AG04449 (cell line): ENCODE results near the gene TRIOBP.
"Not testable (repeated sequence)": the region's sequence is repeated elsewhere in the genome, so short reads cannot be mapped to it uniquely, and the experiment has no call there.

Experiments
- CTCF ChIA-PET: fragments of 350-600 bp; formaldehyde crosslinking; extraction: SDS; loops from one replicate; lab custom pipeline; 2021; ENCODE audit warnings: antibody characterized with exemption; lab: Yijun Ruan, JAX
- POLR2A ChIA-PET: fragments of 400-600, 350-600 bp; formaldehyde crosslinking; extraction: SDS; loops from one replicate; lab custom pipeline; 2020; ENCODE audit warnings: antibody characterized with exemption, inconsistent platforms; lab: Yijun Ruan, JAX
- DNase-seq: peaks from one replicate; pipeline ENCODE4 v3.0.0-alpha.2; 2010; ENCODE audit warnings: low read depth, low spot score
- H3K4me3 ChIP-seq: 2 replicates; pipeline ENCODE4 v1.5.1; 2011; ENCODE audit warnings: low read depth, mild to moderate bottlenecking, control low read depth, low read length
- CTCF ChIP-seq: IDR thresholded peaks from one replicate; pipeline ENCODE4 v1.5.1; 2011; ENCODE audit warnings: mild to moderate bottlenecking, moderate library complexity, low read length, control low read depth, inconsistent platforms; ENCODE audit not compliant: insufficient read depth; ENCODE audit errors: missing control alignments

Gene TRIOBP

GRCh38 chr22:37654563-37655251, 42.1 kb upstream of the TRIOBP start:
- H3K4me3 ChIP-seq: no peak overlapping the region
- CTCF ChIA-PET: interaction anchor here (26.0 kb wide), 1 partner anchor 15 kb away, joined by 430 read pairs; the partner anchor contains the start of gene SH3BP1
- no peak for DNase-seq
- TF ChIP-seq CTCF: no peak
- POLR2A ChIA-PET: no interaction called here

GRCh38 chr22:37655252-37655563, 41.6 kb upstream of the TRIOBP start:
- no peak for TF ChIP-seq CTCF
- H3K4me3 ChIP-seq: no peak overlapping the region
- no peak for DNase-seq
- CTCF ChIA-PET: interaction anchor here (26.0 kb wide), 1 partner anchor 16 kb away, joined by 430 read pairs; the partner anchor contains the start of gene SH3BP1
- POLR2A ChIA-PET: no interaction called here

- not testable (repeated sequence) for H3K4me3 ChIP-seq, DNase-seq
- ChIA-PET CTCF (interaction anchor here (7.4 to 26.0 kb wide), 2 partner anchors 17 to 28 kb away, joined by 121 to 430 read pairs; partner anchors contain the start of genes NOL12 and SH3BP1), POLR2A (interaction anchor here (2.3 kb wide), 1 partner anchor 19 kb away, joined by 52 read pairs; the partner anchor contains the start of gene LGALS1)
These were observed 40.3 kb upstream of the TRIOBP start for GRCh38 chr22:37656583-37656982.

GRCh38 chr22:37657590-37658132, 39.2 kb upstream of the TRIOBP start:
- ChIA-PET POLR2A (interaction anchor here (0.9 to 3.0 kb wide), 9 partner anchors 8 to 29 kb away, joined by 3 to 52 read pairs (median 8); partner anchors contain the start of genes LGALS1 and NOL12), CTCF (interaction anchor here (0.6 to 26.0 kb wide), 7 partner anchors 9 to 134 kb away, joined by 3 to 430 read pairs (median 4); partner anchors contain the start of genes NOL12 and SH3BP1)
- no peak for DNase-seq
- TF ChIP-seq CTCF: no peak
- peak overlapping the region; percentile 73 for H3K4me3 ChIP-seq

GRCh38 chr22:37658133-37659065, 38.4 kb upstream of the TRIOBP start, which contains the start of gene PDXP:
TSS of gene PDXP (plus strand) at chr22:37658723. CDS start at chr22:37658783, 60 bp downstream.
- POLR2A ChIA-PET: interaction anchor here (0.9 to 3.0 kb wide), 9 partner anchors 8 to 28 kb away, joined by 3 to 52 read pairs (median 8); partner anchors contain the start of genes LGALS1 and NOL12
- TF ChIP-seq CTCF: no peak
- peak; percentile 100 for DNase-seq
- CTCF ChIA-PET: interaction anchor here (1.0 to 26.0 kb wide), 8 partner anchors 9 to 133 kb away, joined by 3 to 430 read pairs (median 4); partner anchors contain the start of genes LGALS1, NOL12 and SH3BP1
- H3K4me3 ChIP-seq: peak within 1 kb of the TSS; percentile 78
